DOHH2 (cell line): ENCODE measurements around the gene NEURL1.

Source experiments
- H3F3A ChIP-seq: fragments of 200-600 bp; sonication (generic), shearing (Covaris generic); 2 replicates; pipeline ENCODE4 v1.6.0; 2016; ENCODE audit warnings: antibody characterized with exemption, mild to moderate bottlenecking; ENCODE audit not compliant: control insufficient read depth, insufficient read depth
- H3K27ac ChIP-seq: fragments of 200-600 bp; sonication (generic); 2 replicates; pipeline ENCODE4 v1.5.1; 2014; ENCODE audit warnings: low read depth, mild to moderate bottlenecking, low read length, moderate library complexity
- H3K27me3 ChIP-seq: fragments of 200-600 bp; sonication (generic); 2 replicates; pipeline ENCODE4 v1.6.1; 2014; ENCODE audit warnings: mild to moderate bottlenecking, low read length, mixed read lengths; ENCODE audit not compliant: control insufficient read depth
- H3K36me3 ChIP-seq: fragments of 200-600 bp; sonication (generic); 2 replicates; pipeline ENCODE4 v1.6.1; 2014; ENCODE audit warnings: mild to moderate bottlenecking, low read length, moderate library complexity, mixed read lengths; ENCODE audit not compliant: control insufficient read depth
- H3K4me1 ChIP-seq: fragments of 200-600 bp; sonication (generic); 2 replicates; pipeline ENCODE4 v1.6.1; 2014; ENCODE audit warnings: mild to moderate bottlenecking, low read length, mixed read lengths; ENCODE audit not compliant: control insufficient read depth
- H3K4me2 ChIP-seq: fragments of 200-600 bp; sonication (generic); 2 replicates; pipeline ENCODE4 v1.6.0; 2014; ENCODE audit warnings: mild to moderate bottlenecking, low read length, moderate library complexity
- H3K4me3 ChIP-seq: fragments of 200-600 bp; sonication (generic); 2 replicates; pipeline ENCODE4 v1.5.1; 2014; ENCODE audit warnings: mild to moderate bottlenecking, low read length, mixed read lengths
- H3K79me2 ChIP-seq: fragments of 200-600 bp; sonication (generic); 2 replicates; pipeline ENCODE4 v1.6.1; 2014; ENCODE audit warnings: mild to moderate bottlenecking, low read length, mixed read lengths; ENCODE audit not compliant: control insufficient read depth
- H3K9me2 ChIP-seq: fragments of 200-600 bp; sonication (generic); replicated peaks from 2 replicates; pipeline ENCODE4 v1.6.1; 2014; ENCODE audit warnings: mild to moderate bottlenecking, low read length, mixed read lengths; ENCODE audit not compliant: control insufficient read depth
- H3K9me3 ChIP-seq: fragments of 200-600 bp; sonication (generic); 2 replicates; pipeline ENCODE4 v1.6.1; 2014; ENCODE audit warnings: antibody characterized with exemption, low read length, mixed read lengths; ENCODE audit not compliant: control insufficient read depth, insufficient read depth
- H4K20me1 ChIP-seq: fragments of 200-600 bp; sonication (generic); 2 replicates; pipeline ENCODE4 v1.6.0; 2014; ENCODE audit warnings: low read depth, mild to moderate bottlenecking, antibody characterized with exemption, low read length, moderate library complexity; ENCODE audit not compliant: control insufficient read depth, insufficient read depth
- CTCF ChIP-seq: fragments of 200-600 bp; sonication (generic); IDR thresholded peaks from one replicate; pipeline ENCODE4 v1.5.1; 2014; ENCODE audit warnings: antibody characterized with exemption, mild to moderate bottlenecking, low read depth, low read length; ENCODE audit not compliant: poor library complexity, severe bottlenecking
- EZH2phosphoT487 ChIP-seq: fragments of 200-600 bp; sonication (generic); IDR thresholded peaks from 2 replicates; pipeline ENCODE4 v1.6.1; 2017; ENCODE audit warnings: borderline replicate concordance, mild to moderate bottlenecking, antibody characterized with exemption, low read length, moderate library complexity, mixed read lengths

The NEURL1 gene

DNA sequence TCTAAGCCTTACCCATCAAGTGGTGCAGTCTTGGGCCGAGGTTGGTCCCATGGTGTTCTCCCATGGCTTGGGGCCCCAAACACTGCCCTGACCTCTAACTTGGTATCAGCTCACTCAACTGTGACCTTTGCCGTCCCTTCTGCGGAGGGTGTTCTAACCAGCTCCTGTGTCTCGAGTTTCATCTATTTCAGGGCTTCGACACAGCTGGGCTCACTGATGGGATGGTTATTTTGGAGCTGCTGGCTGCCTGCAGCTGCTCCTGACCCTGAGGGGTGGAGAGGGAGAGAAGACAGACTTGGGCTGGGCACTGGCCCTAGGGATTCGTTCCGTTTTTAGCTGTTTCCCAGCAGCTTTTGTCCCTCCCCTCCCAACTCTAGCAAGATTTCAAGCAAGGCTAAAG is 86.9 kb downstream of the NEURL1 start:
- no peak for TF ChIP-seq CTCF
- no peak for TF ChIP-seq EZH2phosphoT487
- H3K27ac ChIP-seq: no peak overlapping the region
- H4K20me1 ChIP-seq: no peaks in the 10 kb centered on the region
- H3K27me3 ChIP-seq: peaks cover 6% of the 10 kb centered on the region; the same call in 1 of the 2 replicates
- H3K9me3 ChIP-seq: no peaks in the 10 kb centered on the region
- H3K4me3 ChIP-seq: no peak overlapping the region
- no peaks in the 10 kb centered on the region for H3K9me2 ChIP-seq
- peaks cover 7% of the 10 kb centered on the region for H3K4me1 ChIP-seq
- no peaks in the 10 kb centered on the region for H3F3A ChIP-seq
- H3K36me3 ChIP-seq: no peaks in the 10 kb centered on the region
- H3K79me2 ChIP-seq: no peaks in the 10 kb centered on the region
- no peak overlapping the region for H3K4me2 ChIP-seq

GRCh38 chr10:103581499-103581898 is 88.0 kb downstream of the NEURL1 start:
- Histone ChIP-seq H3K9me3 (no peaks in the 10 kb centered on the region), H3K4me2 (no peak overlapping the region), H3K27me3 (peaks cover 6% of the 10 kb centered on the region; the same call in 1 of the 2 replicates), H3F3A (no peaks in the 10 kb centered on the region), H3K79me2 (no peaks in the 10 kb centered on the region), H3K9me2 (no peaks in the 10 kb centered on the region), H3K27ac (no peak overlapping the region), H4K20me1 (no peaks in the 10 kb centered on the region), H3K4me3 (no peak overlapping the region), H3K36me3 (no peaks in the 10 kb centered on the region), H3K4me1 (peaks cover 7% of the 10 kb centered on the region)
- TF ChIP-seq CTCF (no peak), EZH2phosphoT487 (no peak)

GRCh38 chr10:103582331-103583123 is 89.0 kb downstream of the NEURL1 start:
- Histone ChIP-seq H4K20me1 (no peaks in the 10 kb centered on the region), H3K27ac (no peak overlapping the region), H3K79me2 (no peaks in the 10 kb centered on the region), H3K9me3 (no peaks in the 10 kb centered on the region), H3K4me3 (no peak overlapping the region), H3K4me2 (no peak overlapping the region), H3K36me3 (no peaks in the 10 kb centered on the region), H3K4me1 (peaks cover 7% of the 10 kb centered on the region), H3K9me2 (no peaks in the 10 kb centered on the region), H3F3A (no peaks in the 10 kb centered on the region), H3K27me3 (peaks cover 6% of the 10 kb centered on the region; the same call in 1 of the 2 replicates)
- TF ChIP-seq CTCF (no peak), EZH2phosphoT487 (no peak)
